GM10266 (cell line): ENCODE measurements around the gene HECW1.

Experiments
- DNase-seq: peaks from one replicate; pipeline ENCODE4 v3.0.0; 2012; ENCODE audit errors: extremely low spot score
- CTCF ChIP-seq: IDR thresholded peaks from 2 replicates; pipeline ENCODE4 v1.5.1; 2012; ENCODE audit warnings: mild to moderate bottlenecking, low read depth; ENCODE audit not compliant: control insufficient read depth, insufficient read depth; ENCODE audit errors: missing control alignments

HECW1 gene

GRCh38 chr7:43535810-43536585 lies 423.6 kb downstream of the HECW1 start:
- no peak for TF ChIP-seq CTCF
- DNase-seq, result no peak

- DNase-seq, result no peak
- TF ChIP-seq CTCF, result no peak
These were observed 424.3 kb downstream of the HECW1 start for GRCh38 chr7:43536773-43537172.

- TF ChIP-seq CTCF, result no peak
- no peak for DNase-seq
These were observed 425.4 kb downstream of the HECW1 start for GRCh38 chr7:43537765-43538403.

- TF ChIP-seq CTCF, result no peak
- no peak for DNase-seq
These were observed 425.9 kb downstream of the HECW1 start for GRCh38 chr7:43538404-43538771.

- no peak for DNase-seq
- TF ChIP-seq CTCF, result no peak
These were observed 428.0 kb downstream of the HECW1 start for GRCh38 chr7:43540471-43540870.

GRCh38 chr7:43542716-43543115 lies 430.3 kb downstream of the HECW1 start:
- no peak for DNase-seq
- TF ChIP-seq CTCF, result no peak

GRCh38 chr7:43546231-43546630 lies 433.8 kb downstream of the HECW1 start:
- TF ChIP-seq CTCF, result no peak
- DNase-seq, result no peak
